ENCODE measurements around the gene BICD2.

BICD2 gene

GRCh38 chr9:92664394-92665152, 100.1 kb downstream of the BICD2 start:
- no peak for DNase-seq

GRCh38 chr9:92663951-92664350, 100.7 kb downstream of the BICD2 start:
- DNase-seq, result no peak

GRCh38 chr9:92663126-92663525, 101.5 kb downstream of the BICD2 start:
- DNase-seq, result no peak

GRCh38 chr9:92661743-92662142, 102.9 kb downstream of the BICD2 start:
- DNase-seq, result no peak

Measured in OCI-M1 (cell line).